HepG2 (cell line): Measurements from ENCODE around the gene CCSER2. TPM values are rescaled to one million over a fixed set of nuclear protein-coding genes. Genes with fewer than 3 reads are reported as not detected.

Source experiments
- ATAC-seq: fragments of 200-7000 bp; cut with Tn5 transposase; 3 replicates; pipeline ENCODE4 v1.9.1; 2020; ENCODE audit warnings: mild to moderate bottlenecking, moderate library complexity
- BruUV-seq: library from RNA; stranded (reverse); fragments of 400-500 nt; replicated peaks from 2 replicates; lab custom pipeline; 2021; lab: Mats Ljungman, UMichigan
- CTCF ChIA-PET: fragments of 300-600 bp; formaldehyde crosslinking; extraction: SDS; loops from one replicate; lab custom pipeline; 2021; ENCODE audit warnings: low total read pairs, inconsistent platforms, low intra/inter-chr PET ratio; lab: Yijun Ruan, JAX
- POLR2A ChIA-PET: fragments of 350-600 bp; sonication (Branson Sonifier 250); formaldehyde crosslinking; loops from one replicate; lab custom pipeline; 2020; ENCODE audit warnings: antibody characterized with exemption, inconsistent platforms; lab: Yijun Ruan, JAX
- DNase-seq: peaks from one replicate; pipeline ENCODE4 v3.0.0-alpha.2; 2015; ENCODE audit warnings: low spot score
- FAIRE-seq: peaks from 3 replicates; lab custom pipeline; 2011; peaks lifted over from hg19 to GRCh38; lab: Jason Lieb, UNC
- H2AFZ ChIP-seq: one replicate; pipeline ENCODE4 v1.6.1; 2011; ENCODE audit warnings: low read length, inconsistent platforms
- H3K27ac ChIP-seq: fragments of 300-600 bp; 3 replicates; pipeline ENCODE4 v1.8.0; 2011; ENCODE audit warnings: mixed run types, mild to moderate bottlenecking, mixed read lengths, low read length, inconsistent platforms; ENCODE audit not compliant: insufficient read depth; ENCODE audit errors: extremely low read length
- H3K27me3 ChIP-seq, 2 experiments: fragments of 200-600 bp in 1 of 2; 2 replicates in 1 of 2; 3 replicates in 1 of 2; pipeline versions ENCODE4 v1.6.0 to v1.8.0; 2011; ENCODE audit warnings: low read length in 2 of 2, mild to moderate bottlenecking in 2 of 2, moderate library complexity in 2 of 2, inconsistent platforms in 1 of 2; ENCODE audit not compliant: insufficient read depth in 2 of 2, control insufficient read depth in 1 of 2
- H3K36me3 ChIP-seq, 2 experiments: fragments of 200-600 bp in 1 of 2; replicated peaks in 1 of 2; 2 replicates in 1 of 2; 3 replicates in 1 of 2; pipeline versions ENCODE4 v1.5.1 to v1.8.0; 2011; ENCODE audit warnings: low read length in 2 of 2, inconsistent platforms in 1 of 2; ENCODE audit not compliant: insufficient read depth in 2 of 2, control insufficient read depth in 1 of 2
- H3K4me1 ChIP-seq: 2 replicates; pipeline ENCODE4 v1.5.1; 2012; ENCODE audit warnings: low read length, inconsistent platforms; ENCODE audit not compliant: insufficient read depth
- H3K4me2 ChIP-seq: 2 replicates; pipeline ENCODE4 v1.6.0; 2011; ENCODE audit warnings: low read depth, low read length, inconsistent platforms
- H3K4me3 ChIP-seq, 3 experiments: fragments of 200-600 bp in 1 of 3; sonication (generic), shearing (Covaris generic) in 1 of 3; replicated peaks in 1 of 3; 2 replicates each; pipeline ENCODE4 v1.5.1; 2011 to 2016; ENCODE audit warnings: low read length in 3 of 3, inconsistent platforms in 2 of 3, low read depth in 2 of 3, mild to moderate bottlenecking in 2 of 3, control low read depth in 1 of 3, mixed read lengths in 1 of 3; ENCODE audit not compliant: insufficient read depth in 1 of 3
- H3K79me2 ChIP-seq: one replicate; pipeline ENCODE4 v1.6.1; 2011; ENCODE audit warnings: low read length, inconsistent platforms; ENCODE audit not compliant: insufficient read depth
- H3K9ac ChIP-seq: 2 replicates; pipeline ENCODE4 v1.6.0; 2011; ENCODE audit warnings: mild to moderate bottlenecking, low read depth, low read length, inconsistent platforms; ENCODE audit not compliant: insufficient read depth
- H3K9me3 ChIP-seq: 2 replicates; pipeline ENCODE4 v1.5.1; 2012; ENCODE audit warnings: mild to moderate bottlenecking, low read length
- H4K20me1 ChIP-seq: 2 replicates; pipeline ENCODE4 v1.6.0; 2011; ENCODE audit warnings: inconsistent platforms, mild to moderate bottlenecking, low read length, moderate library complexity; ENCODE audit not compliant: insufficient read depth
- BRD4 ChIP-seq: sonication (generic); formaldehyde crosslinking; IDR thresholded peaks from 2 replicates; pipeline ENCODE4 v1.4.0; 2020; ENCODE audit warnings: missing genetic modification reagents
- DMAP1 ChIP-seq: IDR thresholded peaks from 2 replicates; pipeline ENCODE4 v1.6.1; 2016
- HOXA3 ChIP-seq: sonication (generic); formaldehyde crosslinking; IDR thresholded peaks from 2 replicates; pipeline ENCODE4 v1.5.0; 2020; ENCODE audit warnings: missing genetic modification reagents
- MED13 ChIP-seq: sonication (generic); formaldehyde crosslinking; IDR thresholded peaks from 2 replicates; pipeline ENCODE4 v1.5.0; 2020; ENCODE audit warnings: missing genetic modification reagents
- RARG ChIP-seq: sonication (generic); formaldehyde crosslinking; IDR thresholded peaks from 2 replicates; pipeline ENCODE4 v1.4.0; 2020; ENCODE audit warnings: low read depth, mild to moderate bottlenecking, missing genetic modification reagents
- ZMYM4 ChIP-seq: sonication (generic); formaldehyde crosslinking; IDR thresholded peaks from 2 replicates; pipeline ENCODE4 v1.8.1; 2023; ENCODE audit warnings: mild to moderate bottlenecking, missing genetic modification reagents
- ZNF101 ChIP-seq: sonication (generic); formaldehyde crosslinking; IDR thresholded peaks from 2 replicates; pipeline ENCODE4 v1.4.0; 2020; ENCODE audit warnings: mild to moderate bottlenecking, low read depth, missing genetic modification reagents, borderline replicate concordance
- ZNF225 ChIP-seq: sonication (generic); formaldehyde crosslinking; IDR thresholded peaks from 2 replicates; pipeline ENCODE4 v1.4.0; 2020; ENCODE audit warnings: mild to moderate bottlenecking, missing genetic modification reagents
- WGBS: methylation state at CpG from one replicate; pipeline ENCODE4 v1.1.6; 2017; ENCODE audit warnings: low lambda C conversion rate; 5-methylcytosine and 5-hydroxymethylcytosine counted together
- in situ Hi-C: cut with HindIII; loops from 2 replicates; pipeline ENCODE4 v1.10.0; 2017; ENCODE audit warnings: low pct_unique_long_range_greater_than_20kb; ENCODE audit not compliant: extremely low pct_ligation_motif_present
- intact Hi-C: fragments of 100-400 bp; cut with micrococcal nuclease; formaldehyde crosslinking; loops from one replicate; pipeline ENCODE4 v1.10.0; 2022; ENCODE audit not compliant: unreplicated experiment
- polyA plus RNA-seq, 8 experiments: library from polyadenylated mRNA; depleted of rRNA in 3 of 8; stranded (reverse) in 7 of 8; unstranded in 1 of 8; fragments of >200 nt; fragmentation: Illumina TruSeq in 4 of 8; extraction: Trizol in 4 of 8; gene quantifications; 2 replicates each; pipeline versions ENCODE4 v1.2.1 to v1.2.3, GENCODE V29; 2011 to 2016; ENCODE audit warnings: low read depth in 4 of 8, missing spikeins in 1 of 8, mixed read lengths in 1 of 8; ENCODE audit not compliant: insufficient read depth in 1 of 8
- total RNA-seq, 5 experiments: library from RNA; depleted of rRNA; stranded (reverse); fragments of >200 nt; fragmentation: Illumina TruSeq; extraction: Trizol; gene quantifications; 2 replicates each; pipeline ENCODE4 v1.2.3, GENCODE V29; 2016; ENCODE audit warnings: low read depth in 1 of 5
- TF ChIP-seq, protein P1 (sequence below): IDR thresholded peaks from 2 replicates; pipeline ENCODE4 v1.4.0; 2020; ENCODE audit warnings: mild to moderate bottlenecking, missing genetic modification reagents
- TF ChIP-seq, protein P2 (sequence below): IDR thresholded peaks from 2 replicates; pipeline ENCODE4 v1.6.1; 2012; ENCODE audit warnings: inconsistent platforms
- TF ChIP-seq, protein P3 (sequence below): sonication (generic); formaldehyde crosslinking; IDR thresholded peaks from 2 replicates; pipeline ENCODE4 v1.5.1; 2020; ENCODE audit warnings: mild to moderate bottlenecking, missing genetic modification reagents
- TF ChIP-seq, protein P4 (sequence below): sonication (generic); formaldehyde crosslinking; IDR thresholded peaks from 2 replicates; pipeline ENCODE4 v1.5.1; 2020; ENCODE audit warnings: mild to moderate bottlenecking, missing genetic modification reagents, moderate library complexity

CCSER2 gene
- total and polyA plus RNA-seq, 2 of the 13 experiments (the other 11 are each of a cell fraction or from before 2014, with no cell fraction given): 13.3 to 17.2 TPM

DNA sequence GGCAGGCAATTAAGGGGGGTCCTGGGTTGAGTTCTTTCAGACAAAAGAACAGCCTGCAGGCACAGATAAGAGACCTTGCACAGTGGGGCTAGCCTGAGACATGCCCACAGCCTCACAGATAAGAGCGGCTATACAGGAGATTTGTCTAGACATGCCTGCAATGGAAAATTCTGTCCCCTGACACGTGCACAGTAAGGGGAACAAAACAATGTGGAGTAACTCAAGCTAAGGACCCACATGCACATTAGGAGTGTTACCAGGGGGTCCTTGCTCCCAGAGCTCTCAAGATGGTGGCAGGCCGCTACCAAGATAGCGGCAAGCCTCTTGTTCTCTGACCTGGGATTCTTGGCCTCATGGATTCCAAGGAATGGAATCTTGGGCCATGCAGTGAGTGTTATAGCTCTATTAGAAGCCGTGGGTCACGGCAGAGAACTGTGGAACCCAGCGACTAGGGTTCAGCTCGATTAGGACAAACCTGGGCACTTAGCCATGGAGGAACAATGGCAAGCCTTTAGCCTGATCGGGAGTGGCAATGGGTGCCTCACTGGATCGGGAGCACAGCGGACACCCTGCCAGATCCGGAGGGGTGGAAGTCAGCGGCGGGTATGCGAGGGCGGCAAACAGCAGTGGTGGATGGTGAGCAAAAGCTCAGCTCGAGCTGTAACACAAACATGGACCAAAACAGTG, 196.9 kb downstream of the CCSER2 start:
- no peaks in the 10 kb centered on the region for H3K79me2 ChIP-seq
- H3K9ac ChIP-seq: 0 out of 2 replicates have a peak overlapping the region, but pooled peaks have one; percentile 3
- H3K4me1 ChIP-seq: peaks cover 57% of the 10 kb centered on the region
- BruUV-seq: no TSS peak
- intact Hi-C loops (no loop called here), in situ Hi-C loops (no loop called here)
- ATAC-seq: peak; percentile 21; the same call in 2 of the 3 replicates
- no peaks in the 10 kb centered on the region for H3K27me3 ChIP-seq
- no peak overlapping the region for H3K4me3 ChIP-seq
- H3K4me2 ChIP-seq: no peak overlapping the region
- WGBS: 93% methylated on average over 16 of the region's 17 CpGs
- H4K20me1 ChIP-seq: no peaks in the 10 kb centered on the region
- DNase-seq: peak; percentile 60
- H3K36me3 ChIP-seq: no peaks in the 10 kb centered on the region
- no peak for FAIRE-seq
- H3K9me3 ChIP-seq: peaks cover 14% of the 10 kb centered on the region; the same call in 1 of the 2 replicates
- peak overlapping the region; percentile 68 for H3K27ac ChIP-seq
- CTCF ChIA-PET: no interaction called here
- H2AFZ ChIP-seq: no peak overlapping the region
- POLR2A ChIA-PET: interaction anchor here (1.2 kb wide), 1 partner anchor 15 kb away, joined by 3 read pairs; no protein-coding TSS in a partner anchor
- TF ChIP-seq ZMYM4 (CRISPR knock-in tag) (peak; percentile 50; the same call in 1 of the 2 replicates), ZNF225 (CRISPR knock-in tag) (no peak), HOXA3 (CRISPR knock-in tag) (0 out of 2 replicates have a peak, but pooled peaks have one; percentile 14), BRD4 (peak; percentile 68; the same call in 1 of the 2 replicates), DMAP1 (CRISPR knock-in tag) (peak; percentile 34; the same call in 1 of the 2 replicates), ZNF101 (no peak), RARG (CRISPR knock-in tag) (no peak), MED13 (0 out of 2 replicates have a peak, but pooled peaks have one; percentile 40)
- TF ChIP-seq, protein P1, sequence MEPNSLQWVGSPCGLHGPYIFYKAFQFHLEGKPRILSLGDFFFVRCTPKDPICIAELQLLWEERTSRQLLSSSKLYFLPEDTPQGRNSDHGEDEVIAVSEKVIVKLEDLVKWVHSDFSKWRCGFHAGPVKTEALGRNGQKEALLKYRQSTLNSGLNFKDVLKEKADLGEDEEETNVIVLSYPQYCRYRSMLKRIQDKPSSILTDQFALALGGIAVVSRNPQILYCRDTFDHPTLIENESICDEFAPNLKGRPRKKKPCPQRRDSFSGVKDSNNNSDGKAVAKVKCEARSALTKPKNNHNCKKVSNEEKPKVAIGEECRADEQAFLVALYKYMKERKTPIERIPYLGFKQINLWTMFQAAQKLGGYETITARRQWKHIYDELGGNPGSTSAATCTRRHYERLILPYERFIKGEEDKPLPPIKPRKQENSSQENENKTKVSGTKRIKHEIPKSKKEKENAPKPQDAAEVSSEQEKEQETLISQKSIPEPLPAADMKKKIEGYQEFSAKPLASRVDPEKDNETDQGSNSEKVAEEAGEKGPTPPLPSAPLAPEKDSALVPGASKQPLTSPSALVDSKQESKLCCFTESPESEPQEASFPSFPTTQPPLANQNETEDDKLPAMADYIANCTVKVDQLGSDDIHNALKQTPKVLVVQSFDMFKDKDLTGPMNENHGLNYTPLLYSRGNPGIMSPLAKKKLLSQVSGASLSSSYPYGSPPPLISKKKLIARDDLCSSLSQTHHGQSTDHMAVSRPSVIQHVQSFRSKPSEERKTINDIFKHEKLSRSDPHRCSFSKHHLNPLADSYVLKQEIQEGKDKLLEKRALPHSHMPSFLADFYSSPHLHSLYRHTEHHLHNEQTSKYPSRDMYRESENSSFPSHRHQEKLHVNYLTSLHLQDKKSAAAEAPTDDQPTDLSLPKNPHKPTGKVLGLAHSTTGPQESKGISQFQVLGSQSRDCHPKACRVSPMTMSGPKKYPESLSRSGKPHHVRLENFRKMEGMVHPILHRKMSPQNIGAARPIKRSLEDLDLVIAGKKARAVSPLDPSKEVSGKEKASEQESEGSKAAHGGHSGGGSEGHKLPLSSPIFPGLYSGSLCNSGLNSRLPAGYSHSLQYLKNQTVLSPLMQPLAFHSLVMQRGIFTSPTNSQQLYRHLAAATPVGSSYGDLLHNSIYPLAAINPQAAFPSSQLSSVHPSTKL: 0 out of 2 replicates have a peak, but pooled peaks have one; percentile 27
- TF ChIP-seq, protein P2, sequence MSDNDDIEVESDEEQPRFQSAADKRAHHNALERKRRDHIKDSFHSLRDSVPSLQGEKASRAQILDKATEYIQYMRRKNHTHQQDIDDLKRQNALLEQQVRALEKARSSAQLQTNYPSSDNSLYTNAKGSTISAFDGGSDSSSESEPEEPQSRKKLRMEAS: peak; percentile 58
- TF ChIP-seq, protein P3, sequence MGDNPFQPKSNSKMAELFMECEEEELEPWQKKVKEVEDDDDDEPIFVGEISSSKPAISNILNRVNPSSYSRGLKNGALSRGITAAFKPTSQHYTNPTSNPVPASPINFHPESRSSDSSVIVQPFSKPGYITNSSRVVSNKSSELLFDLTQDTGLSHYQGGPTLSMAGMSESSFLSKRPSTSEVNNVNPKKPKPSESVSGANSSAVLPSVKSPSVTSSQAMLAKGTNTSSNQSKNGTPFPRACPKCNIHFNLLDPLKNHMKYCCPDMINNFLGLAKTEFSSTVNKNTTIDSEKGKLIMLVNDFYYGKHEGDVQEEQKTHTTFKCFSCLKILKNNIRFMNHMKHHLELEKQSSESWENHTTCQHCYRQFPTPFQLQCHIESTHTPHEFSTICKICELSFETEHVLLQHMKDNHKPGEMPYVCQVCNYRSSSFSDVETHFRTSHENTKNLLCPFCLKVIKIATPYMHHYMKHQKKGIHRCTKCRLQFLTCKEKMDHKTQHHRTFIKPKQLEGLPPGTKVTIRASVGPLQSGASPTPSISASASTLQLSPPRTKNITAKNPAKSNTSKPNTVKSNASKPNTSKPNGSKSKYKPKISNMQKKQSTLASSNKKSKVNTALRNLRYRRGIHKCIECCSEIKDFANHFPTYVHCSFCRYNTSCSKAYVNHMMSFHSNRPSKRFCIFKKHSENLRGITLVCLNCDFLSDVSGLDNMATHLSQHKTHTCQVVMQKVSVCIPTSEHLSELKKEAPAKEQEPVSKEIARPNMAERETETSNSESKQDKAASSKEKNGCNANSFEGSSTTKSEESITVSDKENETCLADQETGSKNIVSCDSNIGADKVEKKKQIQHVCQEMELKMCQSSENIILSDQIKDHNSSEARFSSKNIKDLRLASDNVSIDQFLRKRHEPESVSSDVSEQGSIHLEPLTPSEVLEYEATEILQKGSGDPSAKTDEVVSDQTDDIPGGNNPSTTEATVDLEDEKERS: 0 out of 2 replicates have a peak, but pooled peaks have one; percentile 3
- TF ChIP-seq, protein P4, sequence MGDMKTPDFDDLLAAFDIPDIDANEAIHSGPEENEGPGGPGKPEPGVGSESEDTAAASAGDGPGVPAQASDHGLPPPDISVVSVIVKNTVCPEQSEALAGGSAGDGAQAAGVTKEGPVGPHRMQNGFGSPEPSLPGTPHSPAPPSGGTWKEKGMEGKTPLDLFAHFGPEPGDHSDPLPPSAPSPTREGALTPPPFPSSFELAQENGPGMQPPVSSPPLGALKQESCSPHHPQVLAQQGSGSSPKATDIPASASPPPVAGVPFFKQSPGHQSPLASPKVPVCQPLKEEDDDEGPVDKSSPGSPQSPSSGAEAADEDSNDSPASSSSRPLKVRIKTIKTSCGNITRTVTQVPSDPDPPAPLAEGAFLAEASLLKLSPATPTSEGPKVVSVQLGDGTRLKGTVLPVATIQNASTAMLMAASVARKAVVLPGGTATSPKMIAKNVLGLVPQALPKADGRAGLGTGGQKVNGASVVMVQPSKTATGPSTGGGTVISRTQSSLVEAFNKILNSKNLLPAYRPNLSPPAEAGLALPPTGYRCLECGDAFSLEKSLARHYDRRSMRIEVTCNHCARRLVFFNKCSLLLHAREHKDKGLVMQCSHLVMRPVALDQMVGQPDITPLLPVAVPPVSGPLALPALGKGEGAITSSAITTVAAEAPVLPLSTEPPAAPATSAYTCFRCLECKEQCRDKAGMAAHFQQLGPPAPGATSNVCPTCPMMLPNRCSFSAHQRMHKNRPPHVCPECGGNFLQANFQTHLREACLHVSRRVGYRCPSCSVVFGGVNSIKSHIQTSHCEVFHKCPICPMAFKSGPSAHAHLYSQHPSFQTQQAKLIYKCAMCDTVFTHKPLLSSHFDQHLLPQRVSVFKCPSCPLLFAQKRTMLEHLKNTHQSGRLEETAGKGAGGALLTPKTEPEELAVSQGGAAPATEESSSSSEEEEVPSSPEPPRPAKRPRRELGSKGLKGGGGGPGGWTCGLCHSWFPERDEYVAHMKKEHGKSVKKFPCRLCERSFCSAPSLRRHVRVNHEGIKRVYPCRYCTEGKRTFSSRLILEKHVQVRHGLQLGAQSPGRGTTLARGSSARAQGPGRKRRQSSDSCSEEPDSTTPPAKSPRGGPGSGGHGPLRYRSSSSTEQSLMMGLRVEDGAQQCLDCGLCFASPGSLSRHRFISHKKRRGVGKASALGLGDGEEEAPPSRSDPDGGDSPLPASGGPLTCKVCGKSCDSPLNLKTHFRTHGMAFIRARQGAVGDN (CRISPR knock-in tag): peak; percentile 72
